Loucy (cell line): ENCODE measurements around the gene MCC.

Experiments used
- H2AFZ ChIP-seq: fragments of 200-600 bp; sonication (generic); 2 replicates; pipeline ENCODE4 v1.6.0; 2016; ENCODE audit warnings: antibody characterized with exemption, mild to moderate bottlenecking, low read length, moderate library complexity
- H3F3A ChIP-seq: fragments of 200-600 bp; 2 replicates; pipeline ENCODE4 v1.6.0; 2016; ENCODE audit warnings: antibody characterized with exemption, low read depth, mild to moderate bottlenecking
- H3K27me3 ChIP-seq: fragments of 200-600 bp; sonication (generic); 2 replicates; pipeline ENCODE4 v1.6.1; 2014; ENCODE audit warnings: low read length, mild to moderate bottlenecking; ENCODE audit not compliant: insufficient read depth, poor library complexity, severe bottlenecking
- H3K36me3 ChIP-seq: fragments of 200-600 bp; sonication (generic); 2 replicates; pipeline ENCODE4 v1.6.1; 2016; ENCODE audit warnings: low read length; ENCODE audit not compliant: insufficient read depth
- H3K4me1 ChIP-seq: fragments of 200-600 bp; sonication (generic); 2 replicates; pipeline ENCODE4 v1.5.1; 2014; ENCODE audit warnings: low read length, mild to moderate bottlenecking; ENCODE audit not compliant: insufficient read depth, poor library complexity, severe bottlenecking
- H3K4me2 ChIP-seq: fragments of 200-600 bp; sonication (generic); 2 replicates; pipeline ENCODE4 v1.6.0; 2014; ENCODE audit warnings: antibody characterized with exemption, low read length, low read depth, mild to moderate bottlenecking; ENCODE audit not compliant: poor library complexity, severe bottlenecking
- H3K4me3 ChIP-seq: fragments of 200-600 bp; sonication (generic); 2 replicates; pipeline ENCODE4 v1.5.1; 2014; ENCODE audit warnings: low read length, mild to moderate bottlenecking, mixed read lengths; ENCODE audit not compliant: poor library complexity, severe bottlenecking
- H3K79me2 ChIP-seq: fragments of 200-600 bp; sonication (generic); 2 replicates; pipeline ENCODE4 v1.6.1; 2014; ENCODE audit warnings: low read length; ENCODE audit not compliant: insufficient read depth
- H3K9ac ChIP-seq: fragments of 200-600 bp; sonication (generic); 2 replicates; pipeline ENCODE4 v1.6.0; 2014; ENCODE audit warnings: mild to moderate bottlenecking, low read depth, low read length, moderate library complexity; ENCODE audit not compliant: poor library complexity, severe bottlenecking
- H3K9me2 ChIP-seq: fragments of 200-600 bp; sonication (generic); replicated peaks from 2 replicates; pipeline ENCODE4 v1.6.1; 2016; ENCODE audit warnings: low read depth, low read length, mixed read lengths
- H3K9me3 ChIP-seq: fragments of 200-600 bp; sonication (generic); 2 replicates; pipeline ENCODE4 v1.6.1; 2014; ENCODE audit warnings: mild to moderate bottlenecking, antibody characterized with exemption, low read length, low read depth; ENCODE audit not compliant: insufficient read depth
- H4K20me1 ChIP-seq: fragments of 200-600 bp; sonication (generic); 2 replicates; pipeline ENCODE4 v1.6.0; 2014; ENCODE audit warnings: antibody characterized with exemption, low read length, mild to moderate bottlenecking; ENCODE audit not compliant: insufficient read depth, poor library complexity, severe bottlenecking
- CTCF ChIP-seq: fragments of 200-600 bp; sonication (generic); conservative IDR thresholded peaks from 2 replicates; pipeline ENCODE4 v1.5.1; 2014; ENCODE audit warnings: mild to moderate bottlenecking, antibody characterized with exemption, low read length
- EZH2phosphoT487 ChIP-seq: fragments of 200-600 bp; IDR thresholded peaks from 2 replicates; pipeline ENCODE4 v1.6.1; 2018; ENCODE audit warnings: antibody characterized with exemption, mild to moderate bottlenecking, moderate library complexity, borderline replicate concordance

The MCC gene

GRCh38 chr5:113125371-113125770 lies 362.9 kb downstream of the MCC start:
- H4K20me1 ChIP-seq, result no peaks in the 10 kb centered on the region
- H3K9me3 ChIP-seq, result no peaks in the 10 kb centered on the region
- H3K4me2 ChIP-seq, result no peak overlapping the region
- no peaks in the 10 kb centered on the region for H3K27me3 ChIP-seq
- no peaks in the 10 kb centered on the region for H3F3A ChIP-seq
- H3K4me1 ChIP-seq, result no peaks in the 10 kb centered on the region
- no peak overlapping the region for H3K9ac ChIP-seq
- no peaks in the 10 kb centered on the region for H3K36me3 ChIP-seq
- no peaks in the 10 kb centered on the region for H3K9me2 ChIP-seq
- no peak overlapping the region for H2AFZ ChIP-seq
- H3K4me3 ChIP-seq, result no peak overlapping the region
- no peaks in the 10 kb centered on the region for H3K79me2 ChIP-seq
- TF ChIP-seq CTCF (no peak), EZH2phosphoT487 (no peak)

GRCh38 chr5:113124914-113125313 lies 363.3 kb downstream of the MCC start:
- no peaks in the 10 kb centered on the region for H4K20me1 ChIP-seq
- TF ChIP-seq EZH2phosphoT487 (no peak), CTCF (no peak)
- H3K79me2 ChIP-seq, result no peaks in the 10 kb centered on the region
- H3K9me3 ChIP-seq, result no peaks in the 10 kb centered on the region
- no peaks in the 10 kb centered on the region for H3K4me1 ChIP-seq
- H3K27me3 ChIP-seq, result no peaks in the 10 kb centered on the region
- no peak overlapping the region for H3K4me3 ChIP-seq
- no peaks in the 10 kb centered on the region for H3K36me3 ChIP-seq
- H3K9me2 ChIP-seq, result no peaks in the 10 kb centered on the region
- no peaks in the 10 kb centered on the region for H3F3A ChIP-seq
- H3K4me2 ChIP-seq, result no peak overlapping the region
- H3K9ac ChIP-seq, result no peak overlapping the region
- H2AFZ ChIP-seq, result no peak overlapping the region

- no peaks in the 10 kb centered on the region for H3K9me3 ChIP-seq
- no peaks in the 10 kb centered on the region for H3K27me3 ChIP-seq
- no peak overlapping the region for H3K4me3 ChIP-seq
- no peak overlapping the region for H2AFZ ChIP-seq
- H3F3A ChIP-seq, result no peaks in the 10 kb centered on the region
- no peaks in the 10 kb centered on the region for H4K20me1 ChIP-seq
- TF ChIP-seq EZH2phosphoT487, result no peak
- no peak for TF ChIP-seq CTCF
- no peaks in the 10 kb centered on the region for H3K36me3 ChIP-seq
- H3K79me2 ChIP-seq, result no peaks in the 10 kb centered on the region
- H3K9ac ChIP-seq, result no peak overlapping the region
- no peak overlapping the region for H3K4me2 ChIP-seq
- H3K9me2 ChIP-seq, result no peaks in the 10 kb centered on the region
- no peaks in the 10 kb centered on the region for H3K4me1 ChIP-seq
These were observed 364.0 kb downstream of the MCC start for GRCh38 chr5:113124265-113124664.
